Stomach (tissue), 4 donors: ENCODE measurements around the gene KRTAP29-1.
"Not testable (repeated sequence)": the region's sequence is repeated elsewhere in the genome, so short reads cannot be mapped to it uniquely, and the experiment has no call there.

Experiments used
- CTCF ChIP-seq, 7 experiments: fragments of 450-650 bp in 4 of 7; fragments of 200-600 bp in 3 of 7; sonication (generic) in 3 of 7; IDR thresholded peaks; one replicate each; pipeline ENCODE4 v1.5.1; 2016 to 2019; ENCODE audit warnings: antibody characterized with exemption in 7 of 7, control low read depth in 2 of 7, mild to moderate bottlenecking in 1 of 7
- EP300 ChIP-seq: sonication (generic); formaldehyde crosslinking; IDR thresholded peaks from one replicate; pipeline ENCODE4 v1.6.1; 2017; ENCODE audit warnings: antibody characterized with exemption
- POLR2A ChIP-seq, 4 donors: fragments of 450-650 bp; IDR thresholded peaks; one replicate each; pipeline ENCODE4 v1.6.1; 2016; ENCODE audit warnings: antibody characterized with exemption in 4 of 4, control low read depth in 2 of 4, mild to moderate bottlenecking in 1 of 4, moderate library complexity in 1 of 4
- POLR2AphosphoS5 ChIP-seq, 3 donors: sonication (generic); formaldehyde crosslinking; IDR thresholded peaks; one replicate each; pipeline ENCODE4 v1.6.1; 2016; ENCODE audit warnings: antibody characterized with exemption in 3 of 3

- TF ChIP-seq CTCF (IDR thresholded peaks at IDR 0.05); POLR2A (IDR thresholded peaks at IDR 0.05); EP300; POLR2AphosphoS5 (IDR thresholded peaks at IDR 0.05): not testable (repeated sequence)
Observed at GRCh38 chr17:41350381-41350878, 47.8 kb upstream of the KRTAP29-1 start, which contains the start of gene KRT33A.
